ENCODE measurements around the gene BCS1L.

The BCS1L gene

DNA sequence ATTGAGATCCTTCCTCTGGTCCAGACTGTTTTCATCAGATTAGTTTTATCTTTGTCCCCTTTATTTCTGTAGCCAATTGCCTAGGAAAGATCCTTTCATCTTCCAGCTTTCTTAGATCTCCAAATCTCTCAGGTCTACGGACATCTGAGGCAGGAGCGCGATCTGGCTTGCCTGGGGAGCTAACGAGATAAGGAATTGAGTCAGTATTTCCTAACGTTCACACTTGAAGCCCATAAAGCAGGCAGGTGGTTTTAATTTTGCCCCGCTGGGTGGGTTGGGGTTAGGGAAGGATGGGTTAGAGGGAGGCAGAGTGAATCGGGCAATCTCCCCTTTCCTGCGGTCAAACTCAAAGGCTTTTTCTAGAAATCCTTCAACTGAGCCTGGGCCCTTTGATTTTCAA is 50.4 kb downstream of the BCS1L start:
- TF ChIP-seq CREB5 (CRISPR knock-in tag; IDR thresholded peaks at IDR 0.05; ENCODE audit: low read depth) (no peak), SNAI2 (CRISPR knock-in tag; IDR thresholded peaks at IDR 0.05) (no peak), CSDC2 (CRISPR knock-in tag; IDR thresholded peaks at IDR 0.05) (no peak), OSR1 (CRISPR knock-in tag; IDR thresholded peaks at IDR 0.05) (no peak), CSRNP3 (CRISPR knock-in tag; IDR thresholded peaks at IDR 0.05) (no peak), RARB (CRISPR knock-in tag; IDR thresholded peaks at IDR 0.05) (no peak), ISL1 (CRISPR knock-in tag; IDR thresholded peaks at IDR 0.05) (no peak), TSHZ2 (CRISPR knock-in tag; IDR thresholded peaks at IDR 0.05) (no peak), ZFP3 (CRISPR knock-in tag; IDR thresholded peaks at IDR 0.05) (no peak), ZFP30 (CRISPR knock-in tag; IDR thresholded peaks at IDR 0.05) (no peak), ESRRG (CRISPR knock-in tag; IDR thresholded peaks at IDR 0.05) (no peak), TOX (CRISPR knock-in tag; IDR thresholded peaks at IDR 0.05; ENCODE audit: borderline replicate concordance) (no peak), PPARA (CRISPR knock-in tag; IDR thresholded peaks at IDR 0.05; ENCODE audit: borderline replicate concordance) (no peak), BACH2 (CRISPR knock-in tag; IDR thresholded peaks at IDR 0.05; ENCODE audit: borderline replicate concordance) (no peak), ZC3H10 (CRISPR knock-in tag; IDR thresholded peaks at IDR 0.05) (no peak), ZNF8 (CRISPR knock-in tag; IDR thresholded peaks at IDR 0.05) (no peak)
- TF ChIP-seq, protein P1, sequence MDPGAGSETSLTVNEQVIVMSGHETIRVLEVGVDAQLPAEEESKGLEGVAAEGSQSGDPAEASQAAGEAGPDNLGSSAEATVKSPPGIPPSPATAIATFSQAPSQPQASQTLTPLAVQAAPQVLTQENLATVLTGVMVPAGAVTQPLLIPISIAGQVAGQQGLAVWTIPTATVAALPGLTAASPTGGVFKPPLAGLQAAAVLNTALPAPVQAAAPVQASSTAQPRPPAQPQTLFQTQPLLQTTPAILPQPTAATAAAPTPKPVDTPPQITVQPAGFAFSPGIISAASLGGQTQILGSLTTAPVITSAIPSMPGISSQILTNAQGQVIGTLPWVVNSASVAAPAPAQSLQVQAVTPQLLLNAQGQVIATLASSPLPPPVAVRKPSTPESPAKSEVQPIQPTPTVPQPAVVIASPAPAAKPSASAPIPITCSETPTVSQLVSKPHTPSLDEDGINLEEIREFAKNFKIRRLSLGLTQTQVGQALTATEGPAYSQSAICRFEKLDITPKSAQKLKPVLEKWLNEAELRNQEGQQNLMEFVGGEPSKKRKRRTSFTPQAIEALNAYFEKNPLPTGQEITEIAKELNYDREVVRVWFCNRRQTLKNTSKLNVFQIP (CRISPR knock-in tag; IDR thresholded peaks at IDR 0.05; ENCODE audit: borderline replicate concordance, low read depth) = no peak
- ATAC-seq = no peak

- no peak for TF ChIP-seq ZNF70 (CRISPR knock-in tag; IDR thresholded peaks at IDR 0.05)
- no peak for TF ChIP-seq ZFP30 (CRISPR knock-in tag; IDR thresholded peaks at IDR 0.05)
- no peak for TF ChIP-seq ZNF8 (CRISPR knock-in tag; IDR thresholded peaks at IDR 0.05)
- TF ChIP-seq ZC3H10 (CRISPR knock-in tag; IDR thresholded peaks at IDR 0.05) = no peak
- no peak for TF ChIP-seq ZNF565 (CRISPR knock-in tag; conservative IDR thresholded peaks at IDR 0.05; ENCODE audit: low read depth)
- TF ChIP-seq CSDC2 (CRISPR knock-in tag; IDR thresholded peaks at IDR 0.05) = no peak
- no peak for TF ChIP-seq SNAI2 (CRISPR knock-in tag; IDR thresholded peaks at IDR 0.05)
- no peak for TF ChIP-seq ARNTL (CRISPR knock-in tag; IDR thresholded peaks at IDR 0.05; ENCODE audit: borderline replicate concordance, low read depth)
- TF ChIP-seq GLIS3 (CRISPR knock-in tag; IDR thresholded peaks at IDR 0.05) = no peak
- no peak for TF ChIP-seq PPARA (CRISPR knock-in tag; IDR thresholded peaks at IDR 0.05; ENCODE audit: borderline replicate concordance)
- TF ChIP-seq, protein P1 (CRISPR knock-in tag; IDR thresholded peaks at IDR 0.05; ENCODE audit: borderline replicate concordance, low read depth) = no peak
- no peak for TF ChIP-seq ESRRG (CRISPR knock-in tag; IDR thresholded peaks at IDR 0.05)
- no peak for ATAC-seq
Observed at GRCh38 chr2:218710334-218710686, 50.8 kb downstream of the BCS1L start.
